GM12878 (cell line): ENCODE results near the gene CCNY. TPM values are rescaled to one million over a fixed set of nuclear protein-coding genes. Genes with fewer than 3 reads are reported as not detected.
A peak's percentile ranks its signal among the peaks of the same experiment; 100 is the strongest.

Experiments
- ATAC-seq: fragments of 200-7000 bp; cut with Tn5 transposase; 3 replicates; pipeline ENCODE4 v1.9.1; 2020; ENCODE audit warnings: mild to moderate bottlenecking, moderate library complexity
- BruUV-seq: library from RNA; stranded (reverse); fragments of 400-500 nt; replicated peaks from 2 replicates; lab custom pipeline; 2021; lab: Mats Ljungman, UMichigan
- CTCF ChIA-PET: fragments of 300-600 bp; sonication (Branson Sonifier 250); formaldehyde crosslinking; extraction: SDS; loops from one replicate; lab custom pipeline; 2021; ENCODE audit warnings: inconsistent platforms; lab: Yijun Ruan, JAX
- POLR2A ChIA-PET: fragments of 350-600 bp; formaldehyde crosslinking; extraction: SDS; loops from one replicate; lab custom pipeline; 2021; ENCODE audit warnings: inconsistent platforms; lab: Charles Lee
- RAD21 ChIA-PET: fragments of 300-600 bp; sonication (Branson Sonifier 250); formaldehyde crosslinking; loops from one replicate; lab custom pipeline; 2023; ENCODE audit warnings: antibody characterized with exemption; ENCODE audit not compliant: unreplicated experiment; lab: Charles Lee
- SMC1A ChIA-PET: fragments of 300-600 bp; sonication (Branson Sonifier 250); formaldehyde crosslinking; loops from one replicate; lab custom pipeline; 2023; ENCODE audit not compliant: unreplicated experiment, uncharacterized antibody; lab: Charles Lee
- DNase-seq: peaks from one replicate; pipeline ENCODE4 v3.0.0-alpha.2; 2011; ENCODE audit warnings: low read depth, low spot score
- FAIRE-seq: peaks from 3 replicates; lab custom pipeline; 2011; peaks lifted over from hg19 to GRCh38; lab: Jason Lieb, UNC
- H2AFZ ChIP-seq: 2 replicates; pipeline ENCODE4 v1.6.0; 2011; ENCODE audit warnings: low read depth, low read length, control low read depth; ENCODE audit not compliant: control insufficient read depth
- H3K27ac ChIP-seq: 2 replicates; pipeline ENCODE4 v1.5.1; 2011; ENCODE audit warnings: control low read depth; ENCODE audit not compliant: control insufficient read depth, insufficient read depth
- H3K27me3 ChIP-seq, 2 experiments: replicated peaks in 1 of 2; 2 replicates each; pipeline versions ENCODE4 v1.6.0 to v1.6.1; 2011; ENCODE audit warnings: low read length in 1 of 2; ENCODE audit not compliant: control insufficient read depth in 2 of 2, insufficient read depth in 2 of 2
- H3K36me3 ChIP-seq, 2 experiments: 2 replicates each; pipeline ENCODE4 v1.5.1; 2011; ENCODE audit warnings: low read length in 1 of 2; ENCODE audit not compliant: control insufficient read depth in 2 of 2, insufficient read depth in 2 of 2
- H3K4me1 ChIP-seq: 2 replicates; pipeline ENCODE4 v1.6.1; 2011; ENCODE audit warnings: mild to moderate bottlenecking, low read length, moderate library complexity, mixed read lengths; ENCODE audit not compliant: control insufficient read depth, insufficient read depth
- H3K4me2 ChIP-seq: 2 replicates; pipeline ENCODE4 v1.6.0; 2011; ENCODE audit warnings: control low read depth; ENCODE audit not compliant: control insufficient read depth, insufficient read depth
- H3K4me3 ChIP-seq: fragments of 200-600 bp; sonication (generic); 2 replicates; pipeline ENCODE4 v1.5.1; 2016
- H3K79me2 ChIP-seq: 2 replicates; pipeline ENCODE4 v1.6.0; 2011; ENCODE audit warnings: low read length; ENCODE audit not compliant: control insufficient read depth, insufficient read depth
- H3K9ac ChIP-seq: 2 replicates; pipeline ENCODE4 v1.8.0; 2011; ENCODE audit warnings: low read length, control low read depth, mixed read lengths; ENCODE audit not compliant: control insufficient read depth, insufficient read depth
- H3K9me3 ChIP-seq: replicated peaks from 3 replicates; pipeline ENCODE4 v1.5.1; 2011; ENCODE audit warnings: mild to moderate bottlenecking, low read length; ENCODE audit not compliant: control insufficient read depth, insufficient read depth
- H4K20me1 ChIP-seq: 2 replicates; pipeline ENCODE4 v1.6.0; 2011; ENCODE audit not compliant: control insufficient read depth, insufficient read depth
- ATF2 ChIP-seq: IDR thresholded peaks from 2 replicates; pipeline ENCODE4 v1.6.1; 2012; ENCODE audit warnings: low read length, inconsistent platforms
- CHD4 ChIP-seq: fragments of 200-600 bp; sonication (generic); IDR thresholded peaks from 2 replicates; pipeline ENCODE4 v1.6.1; 2016; ENCODE audit warnings: mild to moderate bottlenecking
- CTCF ChIP-seq, 3 experiments: IDR thresholded peaks in 2 of 3; conservative IDR thresholded peaks in 1 of 3; 2 replicates each; pipeline ENCODE4 v1.5.1; 2011; ENCODE audit warnings: low read depth in 3 of 3, low read length in 3 of 3, mild to moderate bottlenecking in 3 of 3, control low read depth in 2 of 3, moderate library complexity in 2 of 3, inconsistent platforms in 1 of 3, mixed read lengths in 1 of 3; ENCODE audit not compliant: control insufficient read depth in 2 of 3, insufficient read depth in 1 of 3; ENCODE audit errors: extremely low read depth in 1 of 3
- CUX1 ChIP-seq: IDR thresholded peaks from 2 replicates; pipeline ENCODE4 v1.6.1; 2012; ENCODE audit warnings: improper control_type of control experiment, low read depth, low read length; ENCODE audit not compliant: insufficient replicate concordance
- E4F1 ChIP-seq: fragments of 450-650 bp; IDR thresholded peaks from 2 replicates; pipeline ENCODE4 v1.6.1; 2018; ENCODE audit warnings: borderline replicate concordance, mild to moderate bottlenecking; ENCODE audit not compliant: partially characterized antibody
- MTA2 ChIP-seq: fragments of 450-650 bp; IDR thresholded peaks from 2 replicates; pipeline ENCODE4 v1.6.1; 2016; ENCODE audit warnings: low read depth, mild to moderate bottlenecking, moderate library complexity
- MYB ChIP-seq: fragments of 150-350 bp; IDR thresholded peaks from 2 replicates; pipeline ENCODE4 v1.6.1; 2014; ENCODE audit warnings: mild to moderate bottlenecking, low read depth, low read length, borderline replicate concordance
- MYC ChIP-seq: IDR thresholded peaks from 2 replicates; pipeline ENCODE4 v1.6.1; 2011; ENCODE audit warnings: mild to moderate bottlenecking, low read length, moderate library complexity, inconsistent platforms; ENCODE audit not compliant: insufficient read depth, insufficient replicate concordance, insufficient read length, severe bottlenecking
- NFXL1 ChIP-seq: fragments of 450-650 bp; IDR thresholded peaks from 2 replicates; pipeline ENCODE4 v1.6.1; 2017; ENCODE audit warnings: antibody characterized with exemption, mild to moderate bottlenecking, borderline replicate concordance
- SMC3 ChIP-seq: IDR thresholded peaks from 2 replicates; pipeline ENCODE4 v1.6.1; 2011; ENCODE audit warnings: low read length, improper control_type of control experiment, borderline replicate concordance
- SRF ChIP-seq, 2 experiments: IDR thresholded peaks; 2 replicates each; pipeline ENCODE4 v1.6.1; 2011; ENCODE audit warnings: low read depth in 2 of 2, low read length in 2 of 2, mild to moderate bottlenecking in 1 of 2, moderate library complexity in 1 of 2
- ZNF24 ChIP-seq: fragments of 450-650 bp; IDR thresholded peaks from 2 replicates; pipeline ENCODE4 v1.6.1; 2017; ENCODE audit warnings: antibody characterized with exemption, mild to moderate bottlenecking
- ZSCAN29 ChIP-seq: fragments of 450-650 bp; IDR thresholded peaks from 2 replicates; pipeline ENCODE4 v1.6.1; 2017; ENCODE audit warnings: mild to moderate bottlenecking, moderate library complexity
- WGBS: methylation state at CpG from one replicate; pipeline ENCODE4 v1.1.6; 2016; ENCODE audit warnings: low lambda C conversion rate; ENCODE audit not compliant: insufficient replicate concordance, insufficient coverage; ENCODE audit errors: missing lambda C conversion rate; 5-methylcytosine and 5-hydroxymethylcytosine counted together
- in situ Hi-C: fragments of 300-500 bp; cut with MboI; formaldehyde crosslinking; loops from 9 replicates; pipeline ENCODE4 v1.14.3; 2018; ENCODE audit warnings: mixed read lengths
- intact Hi-C: fragments of 100-400 bp; cut with micrococcal nuclease; formaldehyde crosslinking; loops from one replicate; pipeline ENCODE4 v1.14.2; 2022; ENCODE audit not compliant: unreplicated experiment
- polyA plus RNA-seq, 11 experiments: library from polyadenylated mRNA; depleted of rRNA in 4 of 11; unstranded in 6 of 11; stranded (reverse) in 5 of 11; fragments of >200 nt; fragmentation: Nextera tagmentation in 4 of 11; fragmentation: Illumina TruSeq in 1 of 11; extraction: Ambion mirVana in 4 of 11; extraction: Trizol in 1 of 11; gene quantifications; 1 replicate in 1 of 11; 2 replicates in 10 of 11; pipeline versions ENCODE4 v1.2.1 to v1.2.3, GENCODE V29; 2011 to 2016; ENCODE audit warnings: inconsistent platforms in 2 of 11, missing spikeins in 2 of 11, low read depth in 1 of 11
- total RNA-seq, 4 experiments: library from RNA; depleted of rRNA in 3 of 4; stranded (reverse); fragments of >200 nt in 3 of 4; fragmentation: Illumina TruSeq in 1 of 4; extraction: Trizol in 1 of 4; gene quantifications; 2 replicates each; pipeline versions ENCODE4 v1.2.1 to v1.2.3, GENCODE V29; 2013 to 2021

Gene CCNY
- total and polyA plus RNA-seq, 10 of the 15 experiments (the other 5 are each of a cell fraction or from before 2014, with no cell fraction given) = 3.6 to 50.0 (median 26.1) TPM

- Histone ChIP-seq H3K79me2 (no peaks in the 10 kb centered on the region), H3K4me2 (no peak overlapping the region), H3K27me3 (0 out of 4 replicates have a peak, but pooled peaks cover 0 to 2% of the 10 kb centered on the region in 2 experiments), H3K9me3 (no peaks in the 10 kb centered on the region; the same call in 2 of the 3 replicates), H3K4me3 (no peak overlapping the region), H3K9ac (no peak overlapping the region), H4K20me1 (no peaks in the 10 kb centered on the region), H3K36me3 (no peaks in the 10 kb centered on the region), H3K27ac (no peak overlapping the region), H3K4me1 (no peaks in the 10 kb centered on the region), H2AFZ (no peak overlapping the region)
- ChIA-PET POLR2A (no interaction called here), RAD21 (no interaction called here), SMC1A (no interaction called here), CTCF (interaction anchor here (1.0 kb wide), 1 partner anchor 50 kb away, joined by 3 read pairs; no protein-coding TSS in a partner anchor)
- BruUV-seq = no TSS peak
- intact Hi-C loops (no loop called here), in situ Hi-C loops (no loop called here)
- DNase-seq = no peak
- no peak for FAIRE-seq
- ATAC-seq = no peak
- 17% methylated on average over 6 of the region's 6 CpGs for WGBS
- no peak for TF ChIP-seq E4F1
- no peak for TF ChIP-seq ZSCAN29
- no peak for TF ChIP-seq ZNF24
- TF ChIP-seq CHD4 = no peak
- no peak for TF ChIP-seq ATF2
- no peak for TF ChIP-seq MTA2
- peak; percentile 7; the same call in 1 of the 2 replicates for TF ChIP-seq SMC3
- TF ChIP-seq MYC = no peak
- no peak for TF ChIP-seq NFXL1
- TF ChIP-seq CTCF (IDR thresholded peaks at IDR 0.05 in 2 of 3, conservative IDR thresholded peaks at IDR 0.05 in 1 of 3; ENCODE audit: control insufficient read depth in 2 of 3, extremely low read depth in 1 of 3, insufficient read depth in 1 of 3, low read depth in 3 of 3, low read length in 3 of 3) = peak in 2 of 3 experiments; percentile 12 to 17; a peak in 1 of 6 replicates
- TF ChIP-seq MYB = no peak
- no peak for TF ChIP-seq SRF (IDR thresholded peaks at IDR 0.05; ENCODE audit: low read depth in 2 of 2, low read length in 2 of 2)
- no peak for TF ChIP-seq CUX1
Measured at GRCh38 chr10:35598379-35598778, 262.1 kb downstream of the CCNY start.
